Endothelial cell of umbilical vein (primary cell): ENCODE data around the gene SMARCA4. TPM values are rescaled to one million over a fixed set of nuclear protein-coding genes. Genes with fewer than 3 reads are reported as not detected.
A peak's percentile ranks its signal among the peaks of the same experiment; 100 is the strongest.

Experiments used
- BruUV-seq: library from RNA; stranded (reverse); fragments of 400-500 nt; replicated peaks from 2 replicates; lab custom pipeline; 2021; lab: Mats Ljungman, UMichigan
- CTCF ChIA-PET: fragments of 300-600, 350-600 bp; sonication (Branson Sonifier 250); formaldehyde crosslinking; loops from one replicate; lab custom pipeline; 2021; ENCODE audit warnings: antibody characterized with exemption, inconsistent platforms; lab: Charles Lee
- POLR2A ChIA-PET: fragments of 300-600, 350-600 bp; sonication (Branson Sonifier 250); formaldehyde crosslinking; loops from one replicate; lab custom pipeline; 2021; ENCODE audit warnings: antibody characterized with exemption, inconsistent platforms; lab: Charles Lee
- DNase-seq: peaks from one replicate; pipeline ENCODE4 v3.0.0-alpha.2; 2011; ENCODE audit warnings: low read depth, low spot score
- FAIRE-seq: peaks from 2 replicates; lab custom pipeline; 2011; peaks lifted over from hg19 to GRCh38; lab: Jason Lieb, UNC
- H2AFZ ChIP-seq: 2 replicates; pipeline ENCODE4 v1.6.0; 2012; ENCODE audit warnings: low read depth, low read length, control low read depth, inconsistent platforms
- H3K27ac ChIP-seq: 2 replicates; pipeline ENCODE4 v1.5.1; 2011; ENCODE audit warnings: low read depth, mild to moderate bottlenecking, control low read depth, low read length, moderate library complexity; ENCODE audit not compliant: insufficient read depth
- H3K27me3 ChIP-seq, 2 experiments: 2 replicates each; pipeline versions ENCODE4 v1.6.0 to v1.6.1; 2011; ENCODE audit warnings: low read length in 2 of 2, mixed read lengths in 1 of 2; ENCODE audit not compliant: control insufficient read depth in 2 of 2, insufficient read depth in 2 of 2
- H3K36me3 ChIP-seq, 2 experiments: 2 replicates in 1 of 2; 3 replicates in 1 of 2; pipeline ENCODE4 v1.5.1; 2011; ENCODE audit warnings: low read length in 2 of 2, mild to moderate bottlenecking in 1 of 2, moderate library complexity in 1 of 2; ENCODE audit not compliant: control insufficient read depth in 2 of 2, insufficient read depth in 2 of 2; ENCODE audit errors: extremely low read depth in 1 of 2
- H3K4me1 ChIP-seq: 3 replicates; pipeline ENCODE4 v1.5.1; 2011; ENCODE audit warnings: mild to moderate bottlenecking, low read length; ENCODE audit not compliant: control insufficient read depth, insufficient read depth; ENCODE audit errors: extremely low read depth
- H3K4me2 ChIP-seq: 2 replicates; pipeline ENCODE4 v1.6.1; 2011; ENCODE audit warnings: low read length, control low read depth, mixed read lengths; ENCODE audit not compliant: insufficient read depth
- H3K4me3 ChIP-seq, 3 experiments: fragments of 200-600 bp in 1 of 3; sonication (generic), shearing (Covaris generic) in 1 of 3; replicated peaks in 1 of 3; 2 replicates each; pipeline ENCODE4 v1.5.1; 2011 to 2016; ENCODE audit warnings: control low read depth in 3 of 3, low read length in 3 of 3, mild to moderate bottlenecking in 2 of 3, inconsistent platforms in 1 of 3, low read depth in 1 of 3, moderate library complexity in 1 of 3; ENCODE audit not compliant: insufficient read depth in 1 of 3
- H3K79me2 ChIP-seq: 2 replicates; pipeline ENCODE4 v1.6.0; 2012; ENCODE audit warnings: low read length, inconsistent platforms; ENCODE audit not compliant: control insufficient read depth, insufficient read depth
- H3K9ac ChIP-seq: replicated peaks from 2 replicates; pipeline ENCODE3; 2011; ENCODE audit warnings: low read length, control low read depth; ENCODE audit not compliant: insufficient read depth; ENCODE audit errors: extremely low read depth
- H3K9me1 ChIP-seq: replicated peaks from 3 replicates; pipeline ENCODE4 v1.6.0; 2011; ENCODE audit warnings: mild to moderate bottlenecking, low read length; ENCODE audit not compliant: control insufficient read depth, insufficient read depth; ENCODE audit errors: extremely low read depth
- H3K9me3 ChIP-seq: replicated peaks from 2 replicates; pipeline ENCODE4 v1.5.1; 2012; ENCODE audit warnings: low read length, inconsistent platforms; ENCODE audit not compliant: control insufficient read depth, insufficient read depth
- H4K20me1 ChIP-seq: replicated peaks from 2 replicates; pipeline ENCODE3; 2011; ENCODE audit warnings: mild to moderate bottlenecking, low read length; ENCODE audit not compliant: control insufficient read depth, insufficient read depth; ENCODE audit errors: extremely low read depth
- CTCF ChIP-seq, 2 donors: IDR thresholded peaks; 1 replicate in 1 of 2; 2 replicates in 1 of 2; pipeline ENCODE4 v1.5.1; 2011; ENCODE audit warnings: low read length in 2 of 2, mild to moderate bottlenecking in 2 of 2, moderate library complexity in 2 of 2, control low read depth in 1 of 2, inconsistent platforms in 1 of 2, low read depth in 1 of 2; ENCODE audit not compliant: insufficient read depth in 1 of 2; ENCODE audit errors: extremely low read depth in 1 of 2
- EZH2 ChIP-seq: IDR thresholded peaks from 2 replicates; pipeline ENCODE4 v1.6.1; 2012; ENCODE audit warnings: borderline replicate concordance, low read depth, mild to moderate bottlenecking, moderate library complexity, low read length, inconsistent platforms; ENCODE audit not compliant: severe bottlenecking
- FOS ChIP-seq: IDR thresholded peaks from 2 replicates; pipeline ENCODE4 v1.6.1; 2011; ENCODE audit warnings: mild to moderate bottlenecking, low read length, moderate library complexity, borderline replicate concordance; ENCODE audit not compliant: insufficient read depth
- GATA2 ChIP-seq: IDR thresholded peaks from 2 replicates; pipeline ENCODE4 v1.7.0; 2011; ENCODE audit warnings: low read depth, mild to moderate bottlenecking, moderate library complexity, mixed read lengths, low read length; ENCODE audit not compliant: insufficient read length, insufficient read depth
- JUN ChIP-seq: IDR thresholded peaks from 2 replicates; pipeline ENCODE4 v1.6.1; 2011; ENCODE audit warnings: borderline replicate concordance, low read depth; ENCODE audit not compliant: insufficient read length, insufficient read depth
- MAX ChIP-seq: IDR thresholded peaks from 2 replicates; pipeline ENCODE4 v1.6.1; 2011; ENCODE audit not compliant: insufficient read depth, insufficient read length
- MYC ChIP-seq: IDR thresholded peaks from one replicate; pipeline ENCODE4 v1.6.1; 2011; ENCODE audit warnings: mild to moderate bottlenecking, low read depth, low read length
- POLR2A ChIP-seq: IDR thresholded peaks from 2 replicates; pipeline ENCODE4 v1.6.1; 2012; ENCODE audit warnings: low read depth, mild to moderate bottlenecking, control low read depth, low read length
- POLR2AphosphoS5 ChIP-seq: IDR thresholded peaks from 2 replicates; pipeline ENCODE4 v1.6.1; 2012; ENCODE audit warnings: low read depth, mild to moderate bottlenecking, control low read depth, low read length, moderate library complexity; ENCODE audit not compliant: insufficient read depth
- dilution Hi-C: fragments of 300-500 bp; cut with MboI; formaldehyde crosslinking; loops from one replicate; pipeline ENCODE4 v1.15.0; 2019; ENCODE audit warnings: low sequenced_read_pairs; ENCODE audit not compliant: extremely low pct_ligation_motif_present
- intact Hi-C: fragments of 100-400 bp; cut with micrococcal nuclease; formaldehyde crosslinking; loops from one replicate; pipeline ENCODE4 v1.10.0; 2022
- polyA plus RNA-seq, 4 experiments: library from polyadenylated mRNA; depleted of rRNA in 3 of 4; stranded (reverse) in 3 of 4; unstranded in 1 of 4; fragments of >200 nt; gene quantifications; 2 replicates each; pipeline versions ENCODE4 v1.2.1 to v1.2.3, GENCODE V29; 2011 to 2012; ENCODE audit warnings: missing spikeins in 1 of 4
- total RNA-seq: library from RNA; stranded (reverse); gene quantifications from 2 replicates; pipeline ENCODE4 v1.2.3, GENCODE V29; 2021

Gene SMARCA4
- total and polyA plus RNA-seq, 2 donors (not counting 3 experiments of a cell fraction or from before 2014, with no cell fraction given), result 65.0 to 177 TPM

- Histone ChIP-seq H3K36me3 (no peaks in the 10 kb centered on the region), H3K9me1 (no peaks in the 10 kb centered on the region), H4K20me1 (no peaks in the 10 kb centered on the region), H3K79me2 (no peaks in the 10 kb centered on the region), H3K27me3 (no peaks in the 10 kb centered on the region), H3K9ac (no peak overlapping the region), H3K4me2 (no peak overlapping the region), H3K4me1 (peaks cover 2% of the 10 kb centered on the region), H3K27ac (no peak overlapping the region), H3K9me3 (no peaks in the 10 kb centered on the region), H3K4me3 (no peak overlapping the region), H2AFZ (no peak overlapping the region)
- no TSS peak for BruUV-seq
- dilution Hi-C loops (no loop called here), intact Hi-C loops (no loop called here)
- DNase-seq, result no peak
- ChIA-PET CTCF (no interaction called here), POLR2A (no interaction called here)
- no peak for TF ChIP-seq EZH2
- FAIRE-seq, result no peak
These were observed 119.2 kb downstream of the SMARCA4 start for GRCh38 chr19:11079999-11080398.

- Histone ChIP-seq H3K79me2 (peaks cover 30% of the 10 kb centered on the region), H3K4me3 (no peak overlapping the region), H3K36me3 (no peaks in the 10 kb centered on the region), H3K9ac (peak overlapping the region; percentile 94), H3K27ac (peak overlapping the region; percentile 87), H3K4me1 (peaks cover 43% of the 10 kb centered on the region), H3K9me1 (no peaks in the 10 kb centered on the region), H3K9me3 (no peaks in the 10 kb centered on the region), H2AFZ (no peak overlapping the region), H3K4me2 (peak overlapping the region; percentile 93), H3K27me3 (no peaks in the 10 kb centered on the region), H4K20me1 (peaks cover 2% of the 10 kb centered on the region)
- CTCF ChIA-PET, result interaction anchor here (0.7 to 4.0 kb wide), 4 partner anchors 38 to 152 kb away, joined by 4 to 25 read pairs (median 8); no protein-coding TSS in a partner anchor
- POLR2A ChIA-PET, result interaction anchor here (0.6 kb wide), 1 partner anchor 16 kb away, joined by 7 read pairs; no protein-coding TSS in a partner anchor
- DNase-seq (no peak), FAIRE-seq (no peak)
- intact Hi-C loops, result loop anchor here (5.0 kb wide), 1 partner anchor 36 kb away; no protein-coding TSS in a partner anchor
- BruUV-seq, result no TSS peak
- TF ChIP-seq FOS, result no peak
- no peak for TF ChIP-seq POLR2A
- no peak for TF ChIP-seq POLR2AphosphoS5
- TF ChIP-seq CTCF (IDR thresholded peaks at IDR 0.05; ENCODE audit: extremely low read depth in 1 of 2, insufficient read depth in 1 of 2, low read depth in 1 of 2, low read length in 2 of 2), result no peak
- TF ChIP-seq MYC, result no peak
- no peak for TF ChIP-seq MAX
- TF ChIP-seq GATA2, result no peak
- no peak for TF ChIP-seq JUN
- TF ChIP-seq EZH2, result no peak
- dilution Hi-C loops, result no loop called here
These were observed 127.2 kb downstream of the SMARCA4 start for GRCh38 chr19:11087870-11088505.
